Natural killer cell treated with Interleukin-12 subunit alpha and Interleukin-12 subunit beta and Interleukin-15 and Interleukin-18, amount 100 ng/mL, for 72 hours (primary cell): Measurements from ENCODE around the gene CHST3. TPM values are rescaled to one million over a fixed set of nuclear protein-coding genes. Genes with fewer than 3 reads are reported as not detected.
"Not testable (repeated sequence)": the region's sequence is repeated elsewhere in the genome, so short reads cannot be mapped to it uniquely, and the experiment has no call there.

Experiments
- ATAC-seq, 2 donors: fragments of 150-1000 bp; cut with Tn5 transposase in 1 of 2; sonication (Bioruptor Pico), chemical (Tn5 transposase) in 1 of 2; 2 replicates each; pipeline ENCODE4 v1.10.0; 2021
- DNase-seq: peaks from one replicate; pipeline ENCODE4 v3.0.0; 2022; ENCODE audit warnings: low spot score
- H3K27ac Mint-ChIP-seq, 2 donors: 1 replicate in 1 of 2; 2 replicates in 1 of 2; pipeline ENCODE4 v1.8.0; 2022; ENCODE audit warnings: mixed read lengths in 2 of 2, mild to moderate bottlenecking in 1 of 2, moderate library complexity in 1 of 2
- H3K27me3 Mint-ChIP-seq, 2 donors: 1 replicate in 1 of 2; 2 replicates in 1 of 2; pipeline ENCODE4 v1.8.0; 2022; ENCODE audit warnings: mixed read lengths in 2 of 2
- H3K36me3 Mint-ChIP-seq: one replicate; pipeline ENCODE4 v1.8.0; 2022; ENCODE audit warnings: mixed read lengths
- H3K4me1 Mint-ChIP-seq, 2 donors: 1 replicate in 1 of 2; 2 replicates in 1 of 2; pipeline ENCODE4 v1.8.0; 2022; ENCODE audit warnings: low read depth in 2 of 2, mixed read lengths in 2 of 2, mild to moderate bottlenecking in 1 of 2
- H3K4me3 Mint-ChIP-seq: one replicate; pipeline ENCODE4 v1.8.0; 2022; ENCODE audit warnings: mixed read lengths
- H3K9me3 Mint-ChIP-seq: 2 replicates; pipeline ENCODE4 v1.8.0; 2022; ENCODE audit warnings: mixed read lengths
- total RNA-seq, 2 donors: library from RNA; stranded (reverse); gene quantifications; one replicate each; pipeline ENCODE4 v1.2.3, GENCODE V29; 2022

CHST3 gene
- total RNA-seq, 2 donors from 2014 or later, result not detected

DNA sequence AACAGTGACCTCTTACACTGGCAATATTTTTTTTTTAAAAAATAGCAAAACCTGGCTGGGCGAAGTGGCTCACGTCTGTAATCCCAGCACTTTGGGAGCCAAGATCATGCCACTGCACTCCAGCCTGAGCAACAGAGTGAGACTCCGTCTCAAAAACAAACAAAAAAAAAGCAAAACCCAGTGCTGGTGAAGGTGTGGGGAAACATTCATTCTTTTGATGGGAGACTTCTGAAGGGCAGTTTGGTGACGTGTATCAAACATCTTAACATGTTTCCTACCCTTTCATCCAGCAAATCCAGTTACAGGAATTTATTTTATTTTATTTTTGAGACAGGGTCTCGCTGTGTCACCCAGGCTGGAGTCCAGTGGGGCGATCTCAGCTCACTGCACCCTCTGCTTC lies 58.0 kb downstream of the CHST3 start:
- Mint-ChIP-seq H3K36me3 (no peaks in the 10 kb centered on the region), H3K9me3 (no peaks in the 10 kb centered on the region), H3K27ac (no peak overlapping the region), H3K4me3 (no peak overlapping the region), H3K4me1 (peaks cover 5 to 7% of the 10 kb centered on the region in 2 donors), H3K27me3 (peaks cover 6 to 15% of the 10 kb centered on the region in 2 donors)
- no peak for DNase-seq
- no peak for ATAC-seq

DNA sequence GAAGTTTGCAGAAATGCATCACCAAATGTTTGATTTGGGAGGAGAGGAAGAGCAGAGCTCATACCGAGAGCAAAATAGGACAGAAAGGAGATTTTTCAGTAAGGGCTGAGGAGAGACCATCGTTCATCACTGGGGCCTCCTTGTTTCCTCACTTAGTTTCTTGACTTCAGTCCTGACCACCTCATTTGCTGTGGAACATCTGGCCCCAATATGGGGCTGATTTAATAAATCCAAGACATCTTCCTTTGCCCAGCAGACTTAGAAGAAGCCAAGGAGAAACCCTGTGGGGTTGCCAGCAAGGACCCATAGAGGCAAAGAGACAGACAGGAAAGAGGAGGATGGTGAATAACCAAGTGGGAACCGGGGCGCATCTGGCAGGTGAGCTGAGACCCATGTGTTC lies 60.4 kb downstream of the CHST3 start:
- Mint-ChIP-seq H3K9me3 (no peaks in the 10 kb centered on the region), H3K36me3 (no peaks in the 10 kb centered on the region), H3K4me3 (no peak overlapping the region), H3K27me3 (peaks cover 6 to 16% of the 10 kb centered on the region in 2 donors), H3K4me1 (peaks cover 5 to 7% of the 10 kb centered on the region in 2 donors), H3K27ac (no peak overlapping the region)
- DNase-seq (no peak), ATAC-seq (no peak)

DNA sequence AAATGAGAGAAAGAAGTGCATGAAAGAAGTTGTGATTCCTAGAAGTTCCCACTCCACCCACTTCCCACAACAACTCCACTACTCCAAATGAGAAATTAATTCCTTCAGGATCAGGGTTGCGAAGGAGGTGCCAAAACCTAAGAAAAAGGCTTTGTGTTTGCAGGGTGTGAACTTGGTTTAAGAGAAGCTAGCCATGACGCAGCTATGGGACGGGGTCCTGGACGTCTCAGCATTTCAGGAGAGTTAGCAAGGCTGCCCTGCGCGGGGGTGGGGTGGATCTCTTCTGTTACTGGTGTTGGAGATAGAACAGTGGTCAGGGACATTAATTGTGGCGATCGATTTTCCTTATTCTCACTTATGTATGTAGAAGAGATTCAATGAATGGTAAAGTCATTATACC lies 61.2 kb downstream of the CHST3 start:
- Mint-ChIP-seq H3K9me3 (no peaks in the 10 kb centered on the region), H3K4me1 (peaks cover 5 to 7% of the 10 kb centered on the region in 2 donors), H3K36me3 (no peaks in the 10 kb centered on the region), H3K4me3 (no peak overlapping the region), H3K27ac (no peak overlapping the region), H3K27me3 (peaks cover 6 to 18% of the 10 kb centered on the region in 2 donors)
- DNase-seq (no peak), ATAC-seq (no peak)

DNA sequence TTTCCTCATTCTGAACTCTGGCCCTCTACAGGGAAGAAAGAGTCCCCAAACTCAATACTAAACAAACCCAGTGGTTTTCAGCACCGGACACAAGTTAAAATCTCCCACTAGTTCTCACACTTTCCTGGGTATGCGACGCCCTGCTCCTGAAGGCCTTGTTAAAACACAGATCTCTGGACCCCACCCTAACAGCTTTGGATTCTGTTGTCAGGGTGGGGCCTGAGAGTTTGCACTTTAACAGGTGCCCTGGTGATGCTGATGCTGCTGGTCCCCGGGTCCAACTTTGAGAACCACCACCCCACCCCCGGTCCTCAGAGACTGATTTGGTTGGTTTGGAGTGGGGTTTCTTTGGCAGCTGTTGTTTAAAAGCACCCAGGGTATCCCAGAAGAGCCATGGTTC lies 61.6 kb downstream of the CHST3 start:
- H3K36me3 Mint-ChIP-seq, result no peaks in the 10 kb centered on the region
- H3K27me3 Mint-ChIP-seq, result peaks cover 6 to 20% of the 10 kb centered on the region in 2 donors
- no peak for ATAC-seq
- H3K4me3 Mint-ChIP-seq, result no peak overlapping the region
- no peak for DNase-seq
- H3K4me1 Mint-ChIP-seq, result peaks cover 5 to 6% of the 10 kb centered on the region in 2 donors
- no peaks in the 10 kb centered on the region for H3K9me3 Mint-ChIP-seq
- no peak overlapping the region for H3K27ac Mint-ChIP-seq

DNA sequence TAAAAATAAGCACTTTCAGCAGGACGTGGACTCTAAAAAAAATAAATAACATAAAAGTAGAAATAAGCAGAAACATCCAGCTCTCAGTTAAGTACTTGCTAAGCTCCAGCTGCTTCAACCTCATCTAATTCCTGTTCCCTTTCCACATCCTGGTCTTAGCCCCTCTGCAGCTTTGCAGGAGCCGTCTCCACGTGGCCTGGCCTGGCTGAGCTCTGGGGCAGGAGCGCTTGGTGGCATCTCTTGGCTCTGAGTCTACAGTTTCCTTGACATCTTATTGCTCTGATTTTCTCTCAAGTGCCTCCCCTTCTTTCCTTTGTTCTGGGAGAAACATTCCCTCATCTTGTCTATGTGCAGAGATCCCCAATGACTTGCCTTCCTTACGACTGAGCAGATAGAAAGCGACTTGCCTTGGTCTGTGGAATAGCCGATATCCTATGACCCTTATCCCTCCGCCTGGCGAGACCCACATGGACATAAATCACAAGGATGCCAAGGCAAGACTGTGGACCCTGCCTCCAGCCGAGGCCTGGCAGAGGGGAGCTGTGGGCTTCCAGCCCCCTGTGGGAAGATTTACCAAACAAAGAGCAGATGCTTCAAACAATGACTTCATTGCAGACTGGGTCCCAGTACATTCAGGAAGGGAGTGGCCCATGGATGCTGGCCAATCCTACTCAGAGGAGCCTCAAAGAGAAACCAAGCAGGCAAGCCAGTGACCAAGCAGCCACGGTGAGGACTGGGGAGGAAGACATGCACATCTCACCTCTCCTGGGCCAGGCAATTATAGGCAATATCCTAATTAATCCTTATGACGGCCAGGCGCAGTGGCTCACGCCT lies 62.3 kb downstream of the CHST3 start:
- no peaks in the 10 kb centered on the region for H3K9me3 Mint-ChIP-seq
- no peaks in the 10 kb centered on the region for H3K4me1 Mint-ChIP-seq
- DNase-seq (no peak), ATAC-seq (peak in 1 of 2 donors; percentile 33)
- no peaks in the 10 kb centered on the region for H3K36me3 Mint-ChIP-seq
- peaks cover 0 to 14% of the 10 kb centered on the region in 2 donors for H3K27me3 Mint-ChIP-seq
- H3K4me3 Mint-ChIP-seq, result no peak overlapping the region
- H3K27ac Mint-ChIP-seq, result no peak overlapping the region

DNA sequence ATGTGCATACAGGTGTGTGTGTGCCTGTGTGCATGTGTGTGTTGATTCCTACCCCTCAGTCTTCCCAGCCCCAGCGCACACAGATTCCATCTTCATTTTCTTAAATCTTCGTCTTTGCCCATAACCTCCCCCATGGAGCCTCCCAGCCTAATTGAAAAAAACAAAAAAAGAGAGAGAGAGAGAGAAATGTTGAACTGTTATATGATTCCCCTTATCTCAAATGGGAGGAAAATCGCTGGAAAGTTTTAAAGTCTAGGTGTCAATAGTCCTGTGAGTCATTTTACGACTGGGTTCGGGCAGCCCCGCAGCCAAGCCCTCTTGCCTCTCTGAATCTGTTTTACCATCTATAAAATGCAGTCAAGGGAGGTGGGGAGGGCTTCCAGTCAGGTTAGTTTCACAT lies 63.3 kb downstream of the CHST3 start:
- H3K4me1 Mint-ChIP-seq, result no peaks in the 10 kb centered on the region
- no peak overlapping the region for H3K4me3 Mint-ChIP-seq
- DNase-seq, result no peak
- H3K36me3 Mint-ChIP-seq, result no peaks in the 10 kb centered on the region
- ATAC-seq, result no peak
- H3K27me3 Mint-ChIP-seq, result peaks cover 0 to 14% of the 10 kb centered on the region in 2 donors
- H3K9me3 Mint-ChIP-seq, result no peaks in the 10 kb centered on the region
- H3K27ac Mint-ChIP-seq, result no peak overlapping the region

DNA sequence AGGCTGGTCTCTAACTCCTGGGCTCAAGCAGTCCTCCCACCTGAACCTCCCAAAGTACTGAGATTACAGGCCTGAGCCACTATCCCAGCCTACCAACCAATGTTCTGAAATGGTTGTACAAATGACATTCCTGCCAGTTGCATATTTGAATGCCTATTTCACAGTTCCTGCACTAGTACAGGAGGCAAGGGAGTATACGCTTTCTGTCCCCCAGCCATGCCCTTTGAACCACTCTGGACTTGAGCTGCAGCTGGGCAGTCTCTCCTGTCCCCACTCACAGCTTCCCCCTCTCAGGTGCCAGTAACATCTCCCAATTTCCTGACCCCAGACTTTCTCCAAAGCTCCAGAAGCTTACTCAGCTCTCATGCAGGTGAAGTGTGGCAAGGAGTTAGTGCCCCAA lies 65.2 kb downstream of the CHST3 start:
- Mint-ChIP-seq H3K4me3 (no peak overlapping the region), H3K4me1 (no peaks in the 10 kb centered on the region), H3K27me3 (peaks cover 0 to 15% of the 10 kb centered on the region in 2 donors), H3K27ac (no peak overlapping the region), H3K36me3 (no peaks in the 10 kb centered on the region), H3K9me3 (no peaks in the 10 kb centered on the region)
- ATAC-seq (no peak), DNase-seq (no peak)

DNA sequence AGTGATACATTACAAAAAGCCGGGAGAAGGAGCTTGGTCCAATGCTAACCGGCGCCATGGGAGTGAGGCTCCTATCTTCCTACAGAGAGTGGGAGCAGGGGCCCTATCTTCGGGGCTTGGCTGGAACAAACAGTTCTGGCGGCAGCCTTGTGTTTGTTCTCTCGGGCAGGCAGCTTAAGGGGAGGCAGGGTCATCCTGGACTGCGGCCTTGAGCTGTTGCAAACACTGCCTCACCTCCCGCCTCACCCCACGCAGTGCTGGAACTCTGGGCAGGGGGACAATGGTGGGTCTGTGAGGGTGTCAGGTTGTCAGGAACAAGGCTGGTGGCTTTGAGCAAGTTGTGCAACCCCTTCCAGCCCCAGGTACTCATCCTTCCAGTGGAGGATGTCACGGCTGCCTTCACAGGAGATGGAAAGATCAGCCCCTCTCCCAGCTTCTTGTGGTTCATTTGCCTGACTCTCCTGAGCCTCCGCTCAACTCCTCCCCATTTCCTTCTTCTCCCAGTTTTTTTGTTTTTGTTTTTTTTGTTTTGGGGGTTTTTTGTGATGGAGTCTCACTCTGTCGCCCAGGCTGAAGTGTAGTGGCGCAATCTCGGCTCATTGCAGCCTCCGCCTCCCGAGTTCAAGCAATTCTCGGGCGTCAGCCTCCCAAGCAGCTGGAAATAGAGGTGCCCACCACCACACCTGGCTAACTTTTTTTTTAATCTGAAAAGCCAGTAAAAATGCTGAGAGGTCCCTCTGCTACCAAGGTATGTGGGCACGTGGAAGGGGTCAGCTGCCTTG lies 66.8 kb downstream of the CHST3 start:
- ATAC-seq (no peak), DNase-seq (no peak)
- Mint-ChIP-seq H3K27ac (no peak overlapping the region), H3K36me3 (no peaks in the 10 kb centered on the region), H3K4me1 (no peaks in the 10 kb centered on the region), H3K9me3 (no peaks in the 10 kb centered on the region), H3K4me3 (no peak overlapping the region), H3K27me3 (peaks cover 0 to 11% of the 10 kb centered on the region in 2 donors)

DNA sequence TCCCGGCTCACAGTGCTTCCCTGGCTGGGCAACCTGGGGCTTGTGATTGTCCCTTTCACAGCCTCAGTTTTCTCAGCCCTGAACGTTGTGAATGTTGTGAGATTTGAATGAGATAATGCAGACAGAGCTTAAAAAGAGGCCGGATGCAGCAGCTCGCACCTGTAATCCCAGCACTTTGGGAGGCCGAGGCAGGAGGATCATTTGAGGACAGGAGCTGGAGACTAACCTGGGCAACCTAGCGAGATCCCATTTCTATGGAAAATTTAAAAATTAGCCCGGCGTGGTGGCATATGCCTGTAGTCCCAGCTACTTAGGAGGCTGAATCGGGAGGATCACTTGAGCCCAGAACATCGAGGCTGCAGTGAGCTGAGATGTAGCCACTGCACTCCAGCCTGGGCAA lies 67.5 kb downstream of the CHST3 start:
- H3K36me3 Mint-ChIP-seq, result no peaks in the 10 kb centered on the region
- no peaks in the 10 kb centered on the region for H3K4me1 Mint-ChIP-seq
- ATAC-seq, result no peak
- DNase-seq, result no peak
- peaks cover 0 to 13% of the 10 kb centered on the region in 2 donors for H3K27me3 Mint-ChIP-seq
- H3K27ac Mint-ChIP-seq, result no peak overlapping the region
- H3K4me3 Mint-ChIP-seq, result no peak overlapping the region
- H3K9me3 Mint-ChIP-seq, result no peaks in the 10 kb centered on the region

DNA sequence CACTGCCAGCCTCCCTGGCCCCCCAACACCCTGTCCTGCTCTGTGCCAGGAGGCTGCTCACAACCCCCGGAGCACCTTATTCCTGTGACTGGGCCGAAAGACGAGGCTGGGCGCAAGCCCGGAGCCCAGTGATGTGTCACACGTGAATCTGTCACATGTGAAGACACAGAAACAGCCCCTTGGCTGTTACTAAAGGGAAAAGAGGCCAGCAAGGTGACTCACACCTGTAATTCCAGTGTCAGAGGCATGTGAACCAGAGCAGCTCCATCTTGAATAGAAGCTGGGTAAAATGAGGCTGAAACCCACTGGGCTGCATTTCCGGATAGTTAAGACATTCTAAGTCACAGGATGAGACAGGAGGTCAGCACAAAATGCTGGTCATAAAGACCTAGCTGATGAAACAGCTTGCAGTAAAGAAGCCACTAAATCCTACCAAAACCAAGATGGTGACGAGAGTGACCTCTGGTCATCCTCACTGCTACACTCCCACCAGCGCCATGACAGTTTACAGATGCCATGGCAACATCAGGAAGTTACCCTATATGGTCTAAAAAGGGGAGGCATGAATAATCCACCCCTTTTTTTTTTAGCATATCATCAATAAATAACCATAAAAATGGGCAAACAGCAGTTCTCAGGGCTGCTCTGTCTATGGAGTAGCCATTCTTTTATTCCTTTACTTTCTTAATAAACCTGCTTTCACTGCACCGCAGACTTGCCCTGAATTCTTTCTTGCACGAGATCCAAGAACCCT lies 68.4 kb downstream of the CHST3 start:
- H3K27ac Mint-ChIP-seq, ATAC-seq, H3K4me1 Mint-ChIP-seq, H3K4me3 Mint-ChIP-seq, H3K36me3 Mint-ChIP-seq, H3K9me3 Mint-ChIP-seq, DNase-seq: not testable (repeated sequence)
- peaks cover 0 to 13% of the 10 kb centered on the region in 2 donors for H3K27me3 Mint-ChIP-seq

DNA sequence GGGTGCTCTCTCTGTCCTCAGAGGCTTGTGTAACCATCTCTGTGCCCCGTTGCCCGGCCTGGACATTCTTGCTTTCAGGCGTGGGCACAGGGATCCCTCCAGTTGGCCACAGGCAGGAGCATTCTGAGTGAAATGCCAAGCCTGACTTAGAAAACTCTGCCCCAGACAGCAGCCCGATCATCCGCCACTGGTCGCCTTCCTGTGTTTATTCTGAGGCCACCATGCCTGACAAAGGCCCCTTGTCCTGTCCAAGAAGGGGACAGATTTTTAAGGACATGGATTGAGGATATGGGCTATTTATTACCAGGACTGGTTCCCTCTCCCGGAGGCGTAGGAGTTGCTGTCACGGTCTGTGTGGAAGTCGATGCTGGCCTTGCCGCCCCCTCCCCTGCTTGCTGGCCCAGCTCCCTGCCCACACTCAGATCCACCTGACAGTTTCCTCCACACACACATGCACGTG lies 69.9 kb downstream of the CHST3 start:
- ATAC-seq, result no peak
- Mint-ChIP-seq H3K27ac (no peak overlapping the region), H3K4me1 (no peaks in the 10 kb centered on the region), H3K4me3 (no peak overlapping the region), H3K9me3 (no peaks in the 10 kb centered on the region), H3K36me3 (no peaks in the 10 kb centered on the region), H3K27me3 (peaks cover 0 to 9% of the 10 kb centered on the region in 2 donors)
- no peak for DNase-seq

DNA sequence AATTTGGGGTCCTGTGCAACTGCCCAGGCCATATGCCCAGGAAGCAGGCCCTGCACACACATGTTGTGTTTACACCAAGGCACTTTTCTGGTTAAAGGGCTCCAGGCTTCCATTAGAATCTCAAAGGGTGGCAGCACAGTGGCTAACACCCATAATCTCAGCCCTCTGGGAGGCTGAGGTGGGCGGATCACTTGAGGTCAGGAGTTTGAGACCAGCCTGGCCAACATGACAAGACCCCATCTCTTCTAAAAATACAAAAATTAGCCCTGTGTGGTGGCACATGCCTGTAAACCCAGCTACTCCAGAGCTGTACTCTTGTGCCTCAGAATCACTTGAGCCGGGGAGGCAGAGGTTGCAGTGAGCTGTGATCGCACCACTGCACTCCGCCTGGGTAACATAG lies 70.6 kb downstream of the CHST3 start:
- Mint-ChIP-seq H3K9me3 (no peaks in the 10 kb centered on the region), H3K27me3 (peaks cover 0 to 7% of the 10 kb centered on the region in 2 donors), H3K4me1 (no peaks in the 10 kb centered on the region), H3K27ac (no peak overlapping the region), H3K4me3 (no peak overlapping the region), H3K36me3 (no peaks in the 10 kb centered on the region)
- DNase-seq (no peak), ATAC-seq (no peak)

DNA sequence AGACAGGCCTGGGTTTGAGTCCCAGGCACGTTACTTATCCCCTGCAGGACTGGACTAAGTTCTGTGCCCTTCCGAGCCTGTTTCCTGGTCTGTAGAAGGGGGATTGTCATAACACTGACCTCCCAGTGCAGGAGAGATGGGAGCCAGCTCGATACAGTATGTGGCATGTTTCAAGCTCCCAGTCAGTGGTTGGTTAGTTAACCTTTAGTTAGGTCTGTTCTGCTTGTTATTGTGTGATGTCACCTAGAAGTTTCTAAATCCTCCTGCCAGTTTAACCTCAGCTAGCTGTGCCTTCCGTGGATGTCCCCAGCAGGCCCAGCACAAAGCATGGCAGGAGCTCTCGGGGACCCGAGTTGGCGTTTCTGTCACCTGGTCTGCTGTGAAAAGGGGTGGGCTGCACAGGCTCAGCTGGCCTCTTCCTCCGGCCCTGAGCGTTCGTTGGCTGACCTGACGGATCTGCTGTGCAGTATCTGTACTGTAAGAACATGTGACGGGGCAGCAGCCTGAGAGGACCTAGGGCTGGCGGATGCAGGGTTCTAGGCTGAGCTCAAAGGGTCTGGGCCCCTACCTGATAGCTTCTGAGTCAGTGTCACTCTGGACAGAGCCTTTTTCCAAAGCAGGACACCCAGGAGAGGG lies 71.2 kb downstream of the CHST3 start:
- Mint-ChIP-seq H3K4me3 (no peak overlapping the region), H3K27ac (no peak overlapping the region), H3K36me3 (no peaks in the 10 kb centered on the region), H3K4me1 (no peaks in the 10 kb centered on the region), H3K27me3 (peaks cover 0 to 6% of the 10 kb centered on the region in 2 donors), H3K9me3 (no peaks in the 10 kb centered on the region)
- ATAC-seq (no peak), DNase-seq (no peak)
